Subcutaneous adipose tissue (tissue), 4 donors: Measurements from ENCODE around the gene TMEM53. TPM values are rescaled to one million over a fixed set of nuclear protein-coding genes. Genes with fewer than 3 reads are reported as not detected.

Experiments used
- CTCF ChIP-seq: fragments of 450-650 bp; IDR thresholded peaks from one replicate; pipeline ENCODE4 v1.5.1; 2016; ENCODE audit warnings: low read depth, mild to moderate bottlenecking, control low read depth, antibody characterized with exemption, moderate library complexity
- total RNA-seq, 4 donors: library from RNA; depleted of rRNA; stranded (reverse); fragments of >200 nt; gene quantifications; one replicate each; pipeline ENCODE4 v1.1.0, GENCODE V29; 2016

Gene TMEM53
- total RNA-seq, 4 donors from 2014 or later, result 7.0 to 9.5 (median 7.5) TPM

GRCh38 chr1:44659566-44659965 is 14.7 kb downstream of the TMEM53 start:
- TF ChIP-seq CTCF, result no peak

GRCh38 chr1:44655609-44656008 is 18.7 kb downstream of the TMEM53 start:
- no peak for TF ChIP-seq CTCF

- TF ChIP-seq CTCF, result no peak
Measured at GRCh38 chr1:44654621-44655187, 19.6 kb downstream of the TMEM53 start.

- TF ChIP-seq CTCF, result no peak
Measured at GRCh38 chr1:44653107-44653964, 20.9 kb downstream of the TMEM53 start.

- TF ChIP-seq CTCF, result no peak
Measured at GRCh38 chr1:44652445-44653106, 21.7 kb downstream of the TMEM53 start.

GRCh38 chr1:44651069-44651468 is 23.2 kb downstream of the TMEM53 start:
- no peak for TF ChIP-seq CTCF
